Thoracic aorta (tissue), 2 donors: ENCODE results near the gene DLG4. TPM values are rescaled to one million over a fixed set of nuclear protein-coding genes. Genes with fewer than 3 reads are reported as not detected.
"Not testable (repeated sequence)": the region's sequence is repeated elsewhere in the genome, so short reads cannot be mapped to it uniquely, and the experiment has no call there.

Experiments used
- ATAC-seq: fragments of 150-250 bp; one replicate; pipeline ENCODE4 v1.8.0; 2017; ENCODE audit warnings: low read depth; ENCODE audit not compliant: insufficient number of reproducible peaks, low FRiP score
- DNase-seq: peaks from one replicate; pipeline ENCODE4 v3.0.0-alpha.2; 2020; ENCODE audit warnings: low spot score
- H3K27ac ChIP-seq, 2 donors: fragments of 200-600 bp; sonication (generic); 1 replicate in 1 of 2; 2 replicates in 1 of 2; pipeline ENCODE4 v1.5.1; 2016; ENCODE audit warnings: mild to moderate bottlenecking in 2 of 2, moderate library complexity in 2 of 2
- H3K27me3 ChIP-seq: fragments of 200-600 bp; sonication (generic); replicated peaks from 2 replicates; pipeline ENCODE4 v1.6.0; 2016; ENCODE audit warnings: mild to moderate bottlenecking; ENCODE audit not compliant: insufficient read depth
- H3K36me3 ChIP-seq: fragments of 200-600 bp; sonication (generic); one replicate; pipeline ENCODE4 v1.5.1; 2016
- H3K4me1 ChIP-seq, 2 donors: fragments of 200-600 bp; sonication (generic); 1 replicate in 1 of 2; 2 replicates in 1 of 2; pipeline versions ENCODE4 v1.5.1 to v1.6.0; 2016; ENCODE audit warnings: low read depth in 2 of 2, mild to moderate bottlenecking in 1 of 2; ENCODE audit not compliant: control insufficient read depth in 1 of 2
- H3K4me3 ChIP-seq: fragments of 200-600 bp; sonication (generic); 2 replicates; pipeline ENCODE4 v1.5.1; 2016; ENCODE audit warnings: mild to moderate bottlenecking
- H3K9me3 ChIP-seq: fragments of 200-600 bp; sonication (generic); 2 replicates; pipeline ENCODE4 v1.5.1; 2016
- CTCF ChIP-seq: fragments of 200-600 bp; sonication (generic); IDR thresholded peaks from one replicate; pipeline ENCODE4 v1.5.1; 2019; ENCODE audit warnings: antibody characterized with exemption
- total RNA-seq, 2 donors: library from RNA; depleted of rRNA; stranded (reverse); fragments of >200 nt; gene quantifications; one replicate each; pipeline versions ENCODE4 v1.1.0 to v1.2.3, GENCODE V29; 2016

The DLG4 gene
- total RNA-seq, 2 donors from 2014 or later = 14.0 to 14.8 TPM

GRCh38 chr17:7176107-7176840 is 43.4 kb downstream of the DLG4 start:
- Histone ChIP-seq H3K9me3 (no peaks in the 10 kb centered on the region), H3K36me3 (no peaks in the 10 kb centered on the region), H3K4me3 (no peak overlapping the region), H3K27ac (no peak overlapping the region), H3K4me1 (peaks cover 11 to 14% of the 10 kb centered on the region in 2 donors), H3K27me3 (peaks cover 13% of the 10 kb centered on the region)
- DNase-seq (no peak), ATAC-seq (no peak)
- TF ChIP-seq CTCF = no peak

- Histone ChIP-seq H3K9me3 (no peaks in the 10 kb centered on the region), H3K27me3 (peaks cover 13% of the 10 kb centered on the region), H3K27ac (no peak overlapping the region), H3K4me3 (no peak overlapping the region), H3K36me3 (no peaks in the 10 kb centered on the region), H3K4me1 (peaks cover 11 to 14% of the 10 kb centered on the region in 2 donors)
- DNase-seq (no peak), ATAC-seq (no peak)
- no peak for TF ChIP-seq CTCF
Measured at GRCh38 chr17:7175330-7175733, 44.3 kb downstream of the DLG4 start.

GRCh38 chr17:7174603-7175326 is 44.9 kb downstream of the DLG4 start:
- H3K4me3 ChIP-seq = no peak overlapping the region
- H3K9me3 ChIP-seq = peaks cover under 1% of the 10 kb centered on the region
- no peak overlapping the region for H3K27ac ChIP-seq
- peaks cover 11 to 14% of the 10 kb centered on the region in 2 donors for H3K4me1 ChIP-seq
- ATAC-seq = no peak
- DNase-seq = no peak
- no peaks in the 10 kb centered on the region for H3K36me3 ChIP-seq
- TF ChIP-seq CTCF = no peak
- H3K27me3 ChIP-seq = peaks cover 13% of the 10 kb centered on the region

GRCh38 chr17:7173687-7174602 is 45.7 kb downstream of the DLG4 start:
- no peak for TF ChIP-seq CTCF
- peaks cover 11 to 14% of the 10 kb centered on the region in 2 donors for H3K4me1 ChIP-seq
- H3K36me3 ChIP-seq = no peaks in the 10 kb centered on the region
- peaks cover 13% of the 10 kb centered on the region for H3K27me3 ChIP-seq
- H3K27ac ChIP-seq = no peak overlapping the region
- H3K4me3 ChIP-seq = peak overlapping the region; percentile 40
- no peak for ATAC-seq
- no peak for DNase-seq
- H3K9me3 ChIP-seq = peaks cover 4% of the 10 kb centered on the region

GRCh38 chr17:7172522-7173191 is 47.0 kb downstream of the DLG4 start:
- H3K4me3 ChIP-seq, DNase-seq, H3K9me3 ChIP-seq, H3K27ac ChIP-seq, H3K36me3 ChIP-seq, ATAC-seq, H3K4me1 ChIP-seq: not testable (repeated sequence)
- H3K27me3 ChIP-seq = peaks cover 13% of the 10 kb centered on the region

- not testable (repeated sequence) for DNase-seq, H3K4me1 ChIP-seq, H3K4me3 ChIP-seq, H3K9me3 ChIP-seq, ATAC-seq, H3K27me3 ChIP-seq, H3K27ac ChIP-seq, H3K36me3 ChIP-seq
Measured at GRCh38 chr17:7169565-7169908, 50.1 kb downstream of the DLG4 start.

- ATAC-seq, H3K27me3 ChIP-seq, DNase-seq, H3K9me3 ChIP-seq, H3K4me3 ChIP-seq, H3K4me1 ChIP-seq, H3K36me3 ChIP-seq, H3K27ac ChIP-seq: not testable (repeated sequence)
Measured at GRCh38 chr17:7168841-7169564, 50.6 kb downstream of the DLG4 start.
